ENCODE data around the gene FAM237A.

FAM237A gene

GRCh38 chr2:206631340-206631739, 10.9 kb upstream of the FAM237A start:
- TF ChIP-seq USF1 (IDR thresholded peaks at IDR 0.05) (no peak), ZBTB7A (IDR thresholded peaks at IDR 0.05; ENCODE audit: low read depth) (no peak), REST (IDR thresholded peaks at IDR 0.05; ENCODE audit: low read depth) (no peak), CEBPB (IDR thresholded peaks at IDR 0.05) (no peak), CREB1 (IDR thresholded peaks at IDR 0.05; ENCODE audit: low read depth) (no peak)

GRCh38 chr2:206635015-206635414, 7.3 kb upstream of the FAM237A start:
- TF ChIP-seq TEAD4 (IDR thresholded peaks at IDR 0.05) (no peak), EGR1 (IDR thresholded peaks at IDR 0.05) (no peak), RAD21 (IDR thresholded peaks at IDR 0.05; ENCODE audit: low read depth) (no peak), MAX (IDR thresholded peaks at IDR 0.05) (no peak), EP300 (IDR thresholded peaks at IDR 0.05; ENCODE audit: borderline replicate concordance) (no peak), TCF12 (IDR thresholded peaks at IDR 0.05; ENCODE audit: low read depth) (no peak), CEBPB (IDR thresholded peaks at IDR 0.05) (no peak), NFIC (IDR thresholded peaks at IDR 0.05) (no peak), TAF1 (IDR thresholded peaks at IDR 0.05; ENCODE audit: low read depth) (no peak), FOXM1 (IDR thresholded peaks at IDR 0.05; ENCODE audit: borderline replicate concordance, low read depth) (no peak), USF1 (IDR thresholded peaks at IDR 0.05) (no peak), YY1 (IDR thresholded peaks at IDR 0.05; ENCODE audit: low read depth) (no peak), ZBTB7A (IDR thresholded peaks at IDR 0.05; ENCODE audit: low read depth) (no peak), REST (IDR thresholded peaks at IDR 0.05; ENCODE audit: low read depth) (no peak)

GRCh38 chr2:206639636-206640035, 2.7 kb upstream of the FAM237A start:
- no peak for TF ChIP-seq REST (IDR thresholded peaks at IDR 0.05; ENCODE audit: low read depth)
- no peak for TF ChIP-seq RAD21 (IDR thresholded peaks at IDR 0.05; ENCODE audit: low read depth)
- no peak for TF ChIP-seq CREB1 (IDR thresholded peaks at IDR 0.05; ENCODE audit: low read depth)
- no peak for TF ChIP-seq USF1 (IDR thresholded peaks at IDR 0.05)
- TF ChIP-seq YY1 (IDR thresholded peaks at IDR 0.05; ENCODE audit: low read depth), result no peak
- no peak for TF ChIP-seq TCF12 (IDR thresholded peaks at IDR 0.05; ENCODE audit: low read depth)
- TF ChIP-seq ZBTB7A (IDR thresholded peaks at IDR 0.05; ENCODE audit: low read depth), result no peak
- TF ChIP-seq TAF1 (IDR thresholded peaks at IDR 0.05; ENCODE audit: low read depth), result no peak
- no peak for TF ChIP-seq EP300 (IDR thresholded peaks at IDR 0.05; ENCODE audit: borderline replicate concordance)
- no peak for TF ChIP-seq FOXM1 (IDR thresholded peaks at IDR 0.05; ENCODE audit: borderline replicate concordance, low read depth)
- no peak for TF ChIP-seq MAX (IDR thresholded peaks at IDR 0.05)
- TF ChIP-seq TEAD4 (IDR thresholded peaks at IDR 0.05), result no peak

- TF ChIP-seq USF1 (IDR thresholded peaks at IDR 0.05) (no peak), EP300 (IDR thresholded peaks at IDR 0.05; ENCODE audit: borderline replicate concordance) (no peak), FOXM1 (IDR thresholded peaks at IDR 0.05; ENCODE audit: borderline replicate concordance, low read depth) (no peak), REST (IDR thresholded peaks at IDR 0.05; ENCODE audit: low read depth) (no peak), CREB1 (IDR thresholded peaks at IDR 0.05; ENCODE audit: low read depth) (no peak), TEAD4 (IDR thresholded peaks at IDR 0.05) (no peak), ZBTB7A (IDR thresholded peaks at IDR 0.05; ENCODE audit: low read depth) (no peak), CEBPB (IDR thresholded peaks at IDR 0.05) (no peak), TAF1 (IDR thresholded peaks at IDR 0.05; ENCODE audit: low read depth) (no peak), MAX (IDR thresholded peaks at IDR 0.05) (no peak)
Observed at GRCh38 chr2:206641226-206641625, 1.1 kb upstream of the FAM237A start.

Measured in Ishikawa (cell line).